ENCODE results near the gene CEP112.
"Not testable (repeated sequence)": the region's sequence is repeated elsewhere in the genome, so short reads cannot be mapped to it uniquely, and the experiment has no call there.

Gene CEP112

GRCh38 chr17:66165537-66166123 lies 26.3 kb downstream of the CEP112 start:
- TF ChIP-seq, protein P1, sequence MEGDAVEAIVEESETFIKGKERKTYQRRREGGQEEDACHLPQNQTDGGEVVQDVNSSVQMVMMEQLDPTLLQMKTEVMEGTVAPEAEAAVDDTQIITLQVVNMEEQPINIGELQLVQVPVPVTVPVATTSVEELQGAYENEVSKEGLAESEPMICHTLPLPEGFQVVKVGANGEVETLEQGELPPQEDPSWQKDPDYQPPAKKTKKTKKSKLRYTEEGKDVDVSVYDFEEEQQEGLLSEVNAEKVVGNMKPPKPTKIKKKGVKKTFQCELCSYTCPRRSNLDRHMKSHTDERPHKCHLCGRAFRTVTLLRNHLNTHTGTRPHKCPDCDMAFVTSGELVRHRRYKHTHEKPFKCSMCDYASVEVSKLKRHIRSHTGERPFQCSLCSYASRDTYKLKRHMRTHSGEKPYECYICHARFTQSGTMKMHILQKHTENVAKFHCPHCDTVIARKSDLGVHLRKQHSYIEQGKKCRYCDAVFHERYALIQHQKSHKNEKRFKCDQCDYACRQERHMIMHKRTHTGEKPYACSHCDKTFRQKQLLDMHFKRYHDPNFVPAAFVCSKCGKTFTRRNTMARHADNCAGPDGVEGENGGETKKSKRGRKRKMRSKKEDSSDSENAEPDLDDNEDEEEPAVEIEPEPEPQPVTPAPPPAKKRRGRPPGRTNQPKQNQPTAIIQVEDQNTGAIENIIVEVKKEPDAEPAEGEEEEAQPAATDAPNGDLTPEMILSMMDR (IDR thresholded peaks at IDR 0.05; ENCODE audit: borderline replicate concordance, insufficient read depth, low read depth, low read length): peak; percentile 20; the same call in 1 of the 2 replicates
- H3K4me3 ChIP-seq (ENCODE audit: low read depth, low read length): no peak overlapping the region

- H3K4me3 ChIP-seq (ENCODE audit: low read depth, low read length): not testable (repeated sequence)
These were observed 36.9 kb downstream of the CEP112 start for GRCh38 chr17:66155055-66155454.

DNA sequence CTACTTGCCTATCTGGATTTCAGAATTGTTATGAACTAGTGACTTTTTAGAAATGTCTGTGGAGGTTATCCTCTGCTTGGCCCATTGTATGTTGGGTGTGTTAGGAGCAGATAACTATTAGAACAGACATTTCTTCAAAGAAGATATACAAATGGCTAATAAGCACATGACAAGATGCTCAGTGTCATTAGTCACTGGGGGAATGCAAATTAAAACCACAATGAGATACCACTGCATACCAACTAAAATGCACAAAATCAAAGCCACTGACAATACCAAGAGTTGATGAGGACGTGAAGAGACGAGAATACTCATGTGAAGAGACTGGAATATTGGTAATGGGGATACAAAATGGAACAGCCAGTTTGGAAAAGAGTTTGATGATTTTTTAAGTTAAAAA lies 39.2 kb downstream of the CEP112 start:
- no peak overlapping the region for H3K4me3 ChIP-seq (ENCODE audit: low read depth, low read length)
- TF ChIP-seq, protein P1 (IDR thresholded peaks at IDR 0.05; ENCODE audit: borderline replicate concordance, insufficient read depth, low read depth, low read length): no peak

DNA sequence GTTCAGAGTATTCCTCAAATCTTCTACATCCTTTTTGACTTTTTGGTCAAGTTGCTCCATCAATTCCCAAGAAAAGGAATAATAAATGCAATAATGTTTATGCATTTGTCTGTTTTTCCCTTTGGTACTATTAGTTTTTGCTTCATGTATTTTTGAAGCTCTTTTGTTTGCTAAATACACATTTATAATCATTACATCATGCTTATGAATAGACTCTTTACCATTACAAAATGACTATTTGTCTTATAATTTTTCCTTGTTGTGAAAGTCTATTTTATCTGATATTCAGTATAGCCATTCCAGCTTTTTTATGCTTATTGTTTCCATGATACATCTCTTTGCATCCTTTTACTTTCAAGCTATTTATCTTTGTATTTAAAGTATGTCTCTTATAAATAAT lies 41.2 kb downstream of the CEP112 start:
- H3K4me3 ChIP-seq (ENCODE audit: low read depth, low read length): no peak overlapping the region
- TF ChIP-seq, protein P1 (IDR thresholded peaks at IDR 0.05; ENCODE audit: borderline replicate concordance, insufficient read depth, low read depth, low read length): no peak

DNA sequence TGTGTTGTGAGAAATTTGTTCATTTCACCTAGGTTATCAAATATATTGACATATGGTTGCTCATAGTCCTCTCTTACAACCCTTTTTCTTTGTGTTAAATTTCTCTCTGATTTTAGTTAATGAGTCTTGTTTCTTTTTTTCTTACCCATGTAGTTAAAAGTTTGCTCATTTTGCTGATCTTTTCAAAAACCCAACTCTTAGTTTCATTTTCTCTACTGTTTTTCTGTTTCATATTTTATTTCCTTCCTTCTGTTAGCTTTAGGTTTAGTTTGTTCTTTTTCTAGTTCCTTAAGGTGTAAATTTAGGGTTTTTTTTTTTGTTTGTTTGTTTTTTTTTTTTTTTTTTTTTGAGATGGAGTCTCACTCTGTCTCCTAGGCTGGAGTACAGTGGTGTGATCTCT lies 42.4 kb downstream of the CEP112 start:
- TF ChIP-seq, protein P1 (IDR thresholded peaks at IDR 0.05; ENCODE audit: borderline replicate concordance, insufficient read depth, low read depth, low read length): no peak
- no peak overlapping the region for H3K4me3 ChIP-seq (ENCODE audit: low read depth, low read length)

- H3K4me3 ChIP-seq (ENCODE audit: low read depth, low read length): no peak overlapping the region
- TF ChIP-seq, protein P1 (IDR thresholded peaks at IDR 0.05; ENCODE audit: borderline replicate concordance, insufficient read depth, low read depth, low read length): no peak
These were observed 45.5 kb downstream of the CEP112 start for GRCh38 chr17:66146394-66146793.

GRCh38 chr17:66143657-66144282 lies 48.2 kb downstream of the CEP112 start:
- TF ChIP-seq, protein P1 (IDR thresholded peaks at IDR 0.05; ENCODE audit: borderline replicate concordance, insufficient read depth, low read depth, low read length): no peak

More at GRCh38 chr17:66143657-66144282, 48.2 kb downstream of the CEP112 start:
- no peak overlapping the region for H3K4me3 ChIP-seq (ENCODE audit: low read depth, low read length)
